Caki2 (cell line): Measurements from ENCODE around the gene SHCBP1. TPM values are rescaled to one million over a fixed set of nuclear protein-coding genes. Genes with fewer than 3 reads are reported as not detected.
"Not testable (repeated sequence)": the region's sequence is repeated elsewhere in the genome, so short reads cannot be mapped to it uniquely, and the experiment has no call there.

Experiments
- DNase-seq: peaks from one replicate; pipeline ENCODE4 v3.0.0-alpha.2; 2015; ENCODE audit warnings: low read depth
- in situ Hi-C: cut with HindIII; loops from 2 replicates; pipeline ENCODE4 v1.10.0; 2016; ENCODE audit warnings: low sequenced_read_pairs, low pct_unique_long_range_greater_than_20kb, mixed read lengths
- total RNA-seq: library from RNA; depleted of rRNA; stranded (reverse); fragments of >200 nt; shearing (Covaris generic); gene quantifications from 2 replicates; pipeline ENCODE4 v1.2.3, GENCODE V29; 2014; ENCODE audit warnings: low replicate concordance; rRNA removed

SHCBP1 gene, protein sequence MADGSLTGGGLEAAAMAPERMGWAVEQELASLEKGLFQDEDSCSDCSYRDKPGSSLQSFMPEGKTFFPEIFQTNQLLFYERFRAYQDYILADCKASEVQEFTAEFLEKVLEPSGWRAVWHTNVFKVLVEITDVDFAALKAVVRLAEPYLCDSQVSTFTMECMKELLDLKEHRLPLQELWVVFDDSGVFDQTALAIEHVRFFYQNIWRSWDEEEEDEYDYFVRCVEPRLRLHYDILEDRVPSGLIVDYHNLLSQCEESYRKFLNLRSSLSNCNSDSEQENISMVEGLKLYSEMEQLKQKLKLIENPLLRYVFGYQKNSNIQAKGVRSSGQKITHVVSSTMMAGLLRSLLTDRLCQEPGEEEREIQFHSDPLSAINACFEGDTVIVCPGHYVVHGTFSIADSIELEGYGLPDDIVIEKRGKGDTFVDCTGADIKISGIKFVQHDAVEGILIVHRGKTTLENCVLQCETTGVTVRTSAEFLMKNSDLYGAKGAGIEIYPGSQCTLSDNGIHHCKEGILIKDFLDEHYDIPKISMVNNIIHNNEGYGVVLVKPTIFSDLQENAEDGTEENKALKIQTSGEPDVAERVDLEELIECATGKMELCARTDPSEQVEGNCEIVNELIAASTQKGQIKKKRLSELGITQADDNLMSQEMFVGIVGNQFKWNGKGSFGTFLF
- total RNA-seq = 10.3 and 11.9 TPM in 2 replicates

DNA sequence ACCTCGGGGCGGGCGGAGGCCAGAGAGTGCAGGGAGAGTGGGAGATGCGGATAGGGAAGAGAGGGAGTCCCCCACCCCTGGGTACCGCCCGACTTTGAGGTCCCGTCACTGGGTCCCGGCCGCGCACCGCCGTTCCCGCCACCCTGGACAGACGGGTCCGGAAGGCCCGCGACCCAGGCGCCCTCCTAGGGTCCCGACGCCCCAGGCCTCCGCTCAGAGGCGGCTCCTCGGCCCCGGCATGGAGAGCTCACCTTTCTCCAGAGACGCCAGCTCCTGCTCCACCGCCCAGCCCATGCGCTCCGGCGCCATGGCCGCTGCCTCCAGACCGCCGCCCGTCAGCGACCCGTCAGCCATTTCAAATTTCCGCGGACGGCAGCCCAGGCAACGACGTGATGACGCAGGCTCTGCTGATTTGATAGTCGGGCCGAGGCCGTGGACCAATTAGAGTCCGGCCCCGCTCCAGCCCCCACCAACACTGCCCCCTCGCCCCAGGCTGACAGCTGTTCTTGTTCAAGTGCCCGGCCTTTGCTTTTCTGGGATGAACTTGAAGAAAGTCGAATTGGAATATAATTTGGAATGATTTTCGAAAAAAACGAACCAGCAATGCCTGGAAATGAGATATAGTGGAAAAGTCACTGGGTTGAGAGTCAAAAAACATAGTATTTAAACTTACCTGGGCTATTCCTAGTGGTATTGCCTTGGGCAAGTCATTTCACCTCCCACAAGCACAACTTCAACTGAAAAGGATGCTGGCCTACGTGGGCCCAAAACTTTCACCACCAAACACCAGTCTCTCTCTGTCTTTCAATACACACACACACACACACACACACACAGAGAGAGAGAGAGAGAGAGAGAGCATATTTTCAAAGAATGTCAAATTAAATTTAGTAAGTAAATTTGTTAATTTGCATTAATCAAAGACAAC is at the start of gene SHCBP1:
Gene SHCBP1 (minus strand): TSS at position 374 of the 928 bp plus-strand sequence. CDS start 20 bp downstream, at position 354.
- in situ Hi-C loops = no loop called here

DNA sequence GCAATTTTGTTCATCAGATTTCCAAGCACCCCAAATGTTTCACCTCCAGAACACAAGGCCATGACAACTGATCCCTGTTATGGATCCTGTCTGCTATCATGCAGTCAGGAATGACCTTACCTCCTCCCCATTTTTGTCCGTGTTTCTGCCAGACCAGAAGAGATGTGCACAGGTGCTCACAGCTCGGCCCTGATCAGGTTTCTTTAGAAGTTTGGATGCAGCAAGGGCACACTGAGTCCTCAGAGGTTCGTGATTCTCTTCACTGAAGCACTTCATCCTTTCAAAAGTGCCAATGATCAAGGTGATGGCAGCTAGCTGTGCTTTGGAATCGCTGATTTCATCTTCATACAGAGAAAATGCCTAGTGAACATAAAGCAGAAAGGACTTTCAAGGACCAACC is 40.9 kb upstream of the SHCBP1 start:
- in situ Hi-C loops = no loop called here
- DNase-seq = no peak

More for the DNA sequence above, at the start of gene SHCBP1:
- peak; percentile 56 for DNase-seq

DNA sequence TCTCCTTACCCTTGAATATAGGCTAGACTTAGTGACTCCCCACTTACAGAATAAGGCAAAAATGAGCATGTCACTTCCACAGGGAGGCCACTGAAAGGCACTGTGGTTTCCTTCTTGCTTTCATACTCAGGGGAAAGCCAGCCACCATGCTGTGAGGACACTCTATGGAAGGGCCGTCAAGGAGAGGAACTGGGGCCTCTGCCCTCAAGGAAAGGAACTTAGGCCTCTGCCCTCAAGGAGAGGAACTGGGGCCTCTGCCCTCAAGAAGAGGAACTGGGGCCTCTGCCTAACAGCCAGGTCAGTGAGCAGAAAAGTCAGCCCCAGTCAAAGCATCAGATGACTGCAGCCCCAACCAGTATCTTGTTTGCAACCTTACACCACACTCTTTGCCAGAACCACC is 37.7 kb upstream of the SHCBP1 start:
- in situ Hi-C loops = no loop called here
- no peak for DNase-seq

DNA sequence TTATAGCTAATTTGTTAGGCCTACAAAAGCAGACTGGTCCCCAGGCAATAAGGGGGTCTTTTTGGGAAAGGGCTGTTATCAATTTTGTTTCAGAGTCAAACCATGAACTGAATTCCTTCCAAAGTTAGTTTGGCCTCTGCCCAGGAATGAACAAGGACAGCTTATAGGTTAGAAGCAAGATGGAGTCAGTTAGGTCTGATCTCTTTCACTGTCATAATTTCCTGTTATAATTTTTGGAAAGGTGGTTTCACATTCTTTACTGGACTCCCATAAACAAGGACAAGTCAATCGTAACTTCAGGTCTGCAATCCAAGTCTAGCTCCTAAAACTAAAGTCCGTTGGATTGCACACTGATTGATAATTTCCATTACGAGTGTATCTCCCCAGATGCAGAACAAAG is 30.1 kb upstream of the SHCBP1 start:
- DNase-seq = no peak
- in situ Hi-C loops = no loop called here

DNA sequence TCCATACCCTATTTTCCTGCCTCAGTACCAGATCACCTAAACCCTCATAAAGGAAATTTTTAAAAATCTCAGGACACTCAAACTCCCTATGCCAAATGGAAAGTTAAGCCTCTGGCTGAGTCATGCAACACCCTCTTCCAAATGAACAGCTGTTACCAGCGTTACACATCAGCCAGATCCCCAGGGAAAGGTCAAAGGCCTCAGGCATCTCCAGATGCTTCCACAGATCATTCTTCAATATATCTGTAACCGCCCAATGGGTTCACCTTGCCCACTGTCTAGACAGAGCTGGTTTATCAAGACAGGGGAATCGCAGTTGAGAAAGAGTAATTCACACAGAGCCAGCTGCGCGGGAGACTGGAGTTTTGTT is 29.1 kb upstream of the SHCBP1 start:
- in situ Hi-C loops = no loop called here
- DNase-seq = no peak

DNA sequence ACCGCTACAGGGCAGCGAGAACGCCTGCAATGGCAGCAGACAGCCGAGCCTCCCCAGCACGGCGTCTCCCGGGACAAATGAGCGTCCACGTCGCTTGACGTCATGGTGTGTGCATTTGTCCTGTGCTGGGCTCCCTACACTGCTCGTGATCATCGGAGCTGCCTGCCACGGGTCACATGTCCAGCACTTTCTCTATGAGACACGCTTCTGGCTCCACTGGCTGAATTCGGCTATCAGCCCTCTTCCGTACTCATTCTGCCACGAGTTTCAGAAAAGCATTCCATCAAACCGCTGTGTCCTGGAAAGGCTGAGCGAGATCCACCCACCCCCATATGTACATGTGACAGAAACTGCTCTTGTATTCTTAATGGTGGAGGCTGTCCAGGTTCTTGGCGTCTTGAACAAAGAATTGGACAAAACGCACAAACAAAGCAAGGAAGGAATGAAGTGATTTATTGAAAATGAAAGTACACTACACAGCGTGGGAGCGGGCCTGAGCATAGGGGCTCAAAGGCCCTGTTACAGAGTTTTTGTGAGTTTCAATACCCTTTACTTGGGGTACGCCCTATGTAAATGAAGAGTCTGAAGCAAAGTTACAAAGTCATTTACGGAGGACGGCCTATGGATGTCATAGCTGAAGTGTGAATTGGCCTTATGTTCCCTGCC is 28.5 kb upstream of the SHCBP1 start:
- DNase-seq = no peak
- in situ Hi-C loops = no loop called here

DNA sequence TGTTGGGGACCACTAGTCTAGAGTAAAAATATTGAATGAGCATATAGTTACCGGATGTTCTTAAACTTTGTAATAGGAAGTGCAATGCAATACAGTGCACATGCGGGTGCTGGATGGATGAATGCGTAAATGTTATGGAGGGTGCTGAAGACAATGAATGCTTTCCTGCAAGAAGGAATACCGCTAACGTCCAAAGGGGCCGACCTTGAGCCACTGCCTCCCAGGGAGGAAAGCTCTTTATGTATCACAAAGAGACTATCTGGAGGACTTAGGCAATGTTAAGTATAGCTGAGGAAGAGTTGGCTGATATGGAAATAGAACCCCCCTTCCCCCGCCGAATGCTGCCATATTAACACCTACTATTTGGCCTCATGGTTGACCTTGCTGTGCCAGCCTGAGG is 27.5 kb upstream of the SHCBP1 start:
- no peak for DNase-seq
- in situ Hi-C loops = no loop called here

DNA sequence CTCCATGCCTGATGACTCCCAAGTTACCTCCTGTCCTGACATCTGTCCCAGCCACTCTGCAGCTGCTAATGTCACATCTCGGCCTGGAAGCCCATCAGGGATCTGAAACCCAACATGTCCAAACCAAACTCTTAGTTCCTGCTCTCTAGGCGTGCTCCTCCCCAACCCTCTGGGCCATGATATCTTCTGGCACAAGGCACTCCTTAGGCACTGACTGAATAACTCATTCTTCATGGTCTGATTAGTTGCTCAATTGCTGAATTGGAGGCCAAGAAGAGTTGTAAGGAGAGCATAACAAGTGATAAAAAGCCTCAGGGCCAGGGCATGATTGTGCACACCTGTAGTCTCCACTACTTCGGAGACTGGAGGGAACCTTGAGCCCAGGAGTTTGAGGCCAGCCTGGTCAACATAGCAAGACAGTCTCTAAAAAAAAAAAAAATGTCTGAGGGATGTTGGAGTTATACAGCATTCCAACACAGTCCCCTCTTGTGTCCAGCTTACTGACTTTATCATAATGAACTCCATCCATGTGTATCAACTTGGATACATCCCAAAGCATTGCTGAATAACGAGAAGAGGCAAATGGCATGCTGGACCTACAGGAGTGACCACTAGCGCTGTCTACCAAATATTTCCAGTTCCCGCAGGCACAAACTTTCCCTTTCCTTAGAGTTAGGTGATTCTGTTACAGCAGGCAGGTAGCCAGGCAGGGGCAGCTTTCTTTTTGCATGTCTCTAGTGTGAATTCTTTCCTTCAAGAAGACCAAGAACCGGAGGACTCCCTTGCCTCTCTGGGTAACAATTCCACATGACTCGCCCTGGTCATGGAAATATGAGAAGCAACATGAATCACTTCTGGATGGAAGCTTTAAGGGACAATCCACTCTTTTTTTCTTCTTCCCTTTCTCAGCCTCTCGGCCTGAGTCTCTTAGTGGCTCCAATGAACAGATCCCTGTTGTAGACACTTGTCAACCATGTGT is 18.1 kb upstream of the SHCBP1 start:
- no peak for DNase-seq

DNA sequence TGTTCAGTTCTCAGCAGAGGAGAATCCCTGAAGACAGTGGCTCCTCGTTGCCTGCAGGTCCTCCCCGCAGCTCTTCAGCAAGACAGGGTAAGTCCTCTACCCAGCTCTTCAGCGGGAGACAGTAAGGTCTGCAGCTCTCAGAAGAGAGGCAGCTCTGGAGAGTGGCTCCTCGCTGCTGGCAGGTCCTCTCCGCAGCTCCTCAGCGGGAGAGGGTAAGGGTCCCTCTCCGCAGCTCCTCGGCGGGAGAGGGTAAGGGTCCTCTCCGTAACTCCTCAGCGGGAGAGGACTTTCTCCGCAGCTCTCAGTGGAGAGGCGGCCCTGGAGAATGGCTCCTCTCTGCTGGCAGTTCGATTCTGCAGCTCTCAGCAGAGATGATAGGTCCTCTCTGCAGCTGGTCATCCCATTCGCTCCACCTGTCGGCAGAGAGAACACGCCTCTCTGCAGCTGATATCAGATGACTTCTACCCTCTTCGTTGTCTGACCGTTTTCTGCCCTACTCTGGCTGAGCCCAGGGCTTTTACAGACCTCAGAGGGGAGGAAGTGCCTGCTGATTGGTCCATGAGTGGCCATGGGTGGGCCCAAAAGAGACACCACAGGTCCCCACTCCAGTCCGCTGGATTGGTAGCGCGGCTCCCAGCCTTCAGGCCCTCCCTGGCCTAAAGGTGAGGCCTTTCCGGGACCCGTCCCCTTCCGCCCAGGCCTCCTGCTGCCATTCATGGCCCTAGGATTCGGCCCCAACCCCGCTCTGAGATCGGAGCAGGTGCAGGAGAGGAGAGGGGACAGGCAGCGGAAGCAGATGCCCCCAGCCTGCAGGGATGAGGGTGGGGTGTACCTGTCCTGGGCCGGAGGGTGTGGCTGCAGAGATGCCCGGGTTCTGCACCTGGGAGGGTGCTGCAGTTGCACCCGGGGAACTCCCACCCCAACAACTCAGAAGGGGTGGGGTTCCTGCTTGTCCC is 11.9 kb upstream of the SHCBP1 start:
- in situ Hi-C loops = no loop called here
- no peak for DNase-seq

More for the DNA sequence above, 18.1 kb upstream of the SHCBP1 start:
- in situ Hi-C loops = no loop called here

DNA sequence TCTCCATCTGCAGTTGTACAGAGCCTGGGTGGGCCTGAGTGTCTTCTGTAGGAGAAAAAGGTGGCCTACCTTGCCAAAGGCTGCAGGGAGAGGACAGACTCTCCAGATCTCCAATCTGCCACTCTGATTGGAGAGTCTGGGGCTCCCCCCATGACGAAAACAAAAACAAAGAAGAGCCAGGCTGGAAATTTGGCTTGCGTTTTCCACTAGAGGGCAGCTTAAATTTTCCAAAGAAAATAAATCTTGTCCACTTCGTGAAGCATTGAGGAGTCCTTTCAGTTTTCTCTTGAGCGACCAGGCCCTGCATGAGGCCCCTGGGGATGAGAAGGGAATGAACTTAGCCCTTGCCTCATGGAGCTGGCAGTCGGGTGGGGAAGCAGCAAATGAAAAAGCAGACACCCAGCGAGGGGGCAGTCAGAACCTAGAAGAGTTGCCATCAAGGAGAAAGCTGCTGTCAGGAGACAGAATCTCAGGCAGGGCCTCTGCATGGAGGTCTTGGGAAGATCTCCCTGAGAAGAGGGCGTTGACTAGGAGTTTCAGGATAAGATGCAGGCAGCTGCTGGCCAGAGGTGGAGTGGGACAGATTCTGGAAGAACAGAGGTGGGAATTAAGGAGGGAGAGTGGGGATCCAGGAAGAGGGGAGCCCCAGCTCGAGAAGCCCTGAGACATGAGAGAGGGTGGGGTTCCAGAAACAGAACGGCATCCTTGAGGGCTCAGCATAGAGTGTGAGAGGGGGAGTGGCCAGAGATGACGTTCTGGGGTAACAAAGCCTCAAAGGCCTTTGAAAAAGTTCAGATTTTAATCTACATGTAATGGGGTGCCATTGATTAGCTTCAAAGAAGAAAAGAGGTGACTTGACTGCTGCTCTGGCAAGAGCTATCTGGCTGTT is 8.4 kb upstream of the SHCBP1 start:
- in situ Hi-C loops = no loop called here
- DNase-seq = no peak

DNA sequence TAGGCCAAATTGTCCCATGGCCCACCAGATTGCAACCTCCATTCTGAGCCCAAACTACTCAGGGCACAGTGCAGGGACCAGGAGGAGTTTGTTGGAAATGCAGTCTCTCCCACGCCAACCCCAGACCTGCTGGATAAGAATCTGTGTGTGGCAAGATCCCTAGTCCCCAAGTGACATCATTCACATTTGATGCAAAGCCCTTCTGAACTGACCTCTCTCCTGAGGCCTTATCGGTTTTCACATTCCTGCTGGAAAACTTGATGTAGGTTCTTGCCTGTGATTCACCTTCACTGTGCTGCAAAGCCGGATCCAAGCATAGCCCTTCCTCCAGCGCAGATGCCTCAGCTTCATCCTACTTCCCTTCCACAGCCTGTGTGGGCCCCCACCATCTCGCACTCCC is 6.6 kb upstream of the SHCBP1 start:
- in situ Hi-C loops = no loop called here

DNA sequence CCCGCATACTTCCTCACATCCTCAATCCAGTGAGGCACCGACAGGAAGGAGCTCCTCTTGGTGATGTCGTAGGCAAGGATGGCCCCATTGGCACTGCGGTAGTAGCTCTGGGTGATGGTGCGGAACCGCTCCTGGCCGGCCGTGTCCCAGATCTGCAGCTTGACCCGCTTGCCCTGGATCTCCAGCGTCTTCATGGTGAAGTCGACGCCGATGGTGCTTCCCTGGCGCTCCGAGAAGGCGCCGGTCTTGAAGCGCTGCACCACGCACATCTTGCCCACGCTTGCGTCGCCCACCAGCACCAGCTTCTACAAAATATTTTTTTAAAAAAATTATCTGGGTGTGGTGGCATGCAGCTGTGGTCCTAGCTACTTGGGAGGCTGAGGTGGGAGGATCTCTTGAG is 5.5 kb upstream of the SHCBP1 start:
- in situ Hi-C loops, DNase-seq: not testable (repeated sequence)

More for the DNA sequence above, 6.6 kb upstream of the SHCBP1 start:
- no peak for DNase-seq

DNA sequence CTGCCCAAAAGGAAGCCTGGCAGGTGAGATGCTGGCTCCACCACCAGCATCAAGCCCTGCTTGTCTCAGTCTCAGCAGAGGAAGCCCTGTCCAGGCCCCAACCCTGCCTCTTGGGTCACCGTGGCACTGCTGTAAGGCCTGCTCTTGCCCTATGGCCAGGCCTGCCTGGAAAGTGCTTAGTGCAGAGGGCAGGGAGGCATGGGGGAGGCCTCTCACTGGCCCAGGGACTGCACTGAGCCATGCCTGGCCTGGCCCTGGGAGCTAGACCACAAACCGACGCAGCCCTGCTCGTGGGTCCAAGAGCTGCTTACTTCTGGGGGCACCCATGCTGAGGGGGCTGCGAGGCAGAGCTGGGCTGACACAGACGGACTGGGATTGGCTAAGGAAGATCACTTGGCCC is 3.7 kb upstream of the SHCBP1 start:
- DNase-seq, in situ Hi-C loops: not testable (repeated sequence)

DNA sequence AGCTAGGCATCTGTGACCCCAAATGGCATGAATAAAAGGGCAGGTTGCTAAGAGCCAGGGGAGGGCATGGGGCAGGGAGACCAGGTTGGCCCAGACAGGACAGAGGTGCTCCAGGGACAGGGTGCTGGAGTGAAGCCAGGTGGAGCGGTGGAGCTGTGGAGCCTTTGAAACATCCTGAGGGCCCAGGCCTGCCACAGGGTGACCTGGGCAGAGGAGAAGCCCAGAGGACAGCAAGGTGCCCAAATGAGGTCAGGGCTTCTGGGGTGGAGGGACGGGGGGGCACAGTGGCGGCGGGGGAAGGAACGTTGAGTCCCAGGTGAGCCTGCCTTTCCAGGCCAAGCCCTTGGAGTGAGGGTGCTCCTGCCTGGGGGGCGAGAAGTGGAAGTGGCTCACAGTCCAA is 2.5 kb upstream of the SHCBP1 start:
- in situ Hi-C loops = not testable (repeated sequence)

DNA sequence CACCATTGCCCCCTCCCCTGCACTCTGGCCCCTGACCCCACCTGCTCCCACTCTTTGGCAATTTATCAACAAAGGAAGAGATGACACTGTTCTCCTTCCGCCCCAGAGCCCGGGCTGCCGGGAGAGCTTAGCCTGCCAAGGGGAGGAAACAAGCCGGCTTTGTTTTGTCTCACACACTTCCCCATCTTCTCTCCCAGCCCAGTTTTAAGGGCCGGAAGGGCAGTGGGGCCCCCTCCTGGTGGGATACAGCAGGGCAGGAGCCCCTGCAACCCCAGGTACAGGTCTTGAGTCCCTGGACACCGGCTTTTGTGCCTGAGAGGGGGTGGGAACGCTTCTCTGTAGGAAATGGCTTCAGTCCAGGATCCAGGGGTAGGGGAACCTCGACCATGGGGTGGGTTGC is 2.1 kb upstream of the SHCBP1 start:
- in situ Hi-C loops, DNase-seq: not testable (repeated sequence)

More for the DNA sequence above, 2.5 kb upstream of the SHCBP1 start:
- not testable (repeated sequence) for DNase-seq
